SK-N-SH (cell line): ENCODE data around the gene LRRC40. TPM values are rescaled to one million over a fixed set of nuclear protein-coding genes. Genes with fewer than 3 reads are reported as not detected.

Experiments
- CTCF ChIA-PET: fragments of 300-600, 350-600 bp; formaldehyde crosslinking; extraction: SDS; loops from one replicate; lab custom pipeline; 2021; lab: Yijun Ruan, JAX
- POLR2A ChIA-PET: fragments of 350-600 bp; sonication (Branson Sonifier 250); formaldehyde crosslinking; extraction: SDS; loops from one replicate; lab custom pipeline; 2020; ENCODE audit warnings: antibody characterized with exemption, inconsistent platforms; lab: Yijun Ruan, JAX
- DNase-seq: peaks from one replicate; pipeline ENCODE4 v3.0.0; 2012
- H2AFZ ChIP-seq: fragments of 200-600 bp; sonication (generic); 2 replicates; pipeline ENCODE4 v1.8.1; 2016; ENCODE audit warnings: antibody characterized with exemption, mild to moderate bottlenecking, low read depth
- H3F3A ChIP-seq: fragments of 200-600 bp; sonication (generic); replicated peaks from 2 replicates; pipeline ENCODE3; 2016; ENCODE audit warnings: antibody characterized with exemption, mild to moderate bottlenecking; ENCODE audit not compliant: insufficient read depth
- H3K27ac ChIP-seq, 2 experiments: fragments of 200-500 bp in 1 of 2; fragments of 200-600 bp in 1 of 2; sonication (Bioruptor generic) in 1 of 2; sonication (generic), shearing (Covaris generic) in 1 of 2; 2 replicates each; pipeline versions ENCODE4 v1.5.1 to v1.6.1; 2014 to 2016; ENCODE audit warnings: low read depth in 2 of 2, inconsistent platforms in 1 of 2, low read length in 1 of 2, mild to moderate bottlenecking in 1 of 2, mixed read lengths in 1 of 2
- H3K27me3 ChIP-seq: fragments of 200-600 bp; sonication (generic), shearing (Covaris generic); 2 replicates; pipeline ENCODE4 v1.6.1; 2016; ENCODE audit warnings: mixed run types; ENCODE audit not compliant: insufficient read depth
- H3K36me3 ChIP-seq, 2 experiments: fragments of 200-500 bp in 1 of 2; fragments of 200-600 bp in 1 of 2; sonication (Bioruptor generic) in 1 of 2; sonication (generic) in 1 of 2; replicated peaks in 1 of 2; 2 replicates each; pipeline versions ENCODE3 to v1.5.1; 2014 to 2016; ENCODE audit warnings: low read length in 1 of 2, mild to moderate bottlenecking in 1 of 2; ENCODE audit not compliant: insufficient read depth in 2 of 2, control insufficient read depth in 1 of 2
- H3K4me1 ChIP-seq, 2 experiments: fragments of 200-500 bp in 1 of 2; fragments of 200-600 bp in 1 of 2; sonication (Bioruptor generic) in 1 of 2; sonication (generic), shearing (Covaris generic) in 1 of 2; 2 replicates each; pipeline versions ENCODE4 v1.5.1 to v1.6.1; 2014 to 2016; ENCODE audit warnings: low read depth in 1 of 2, low read length in 1 of 2, mixed run types in 1 of 2; ENCODE audit not compliant: insufficient read depth in 2 of 2, control insufficient read depth in 1 of 2
- H3K4me2 ChIP-seq: fragments of 200-600 bp; sonication (generic), shearing (Covaris generic); 2 replicates; pipeline ENCODE4 v1.6.1; 2017; ENCODE audit warnings: mixed run types
- H3K4me3 ChIP-seq, 2 experiments: fragments of 200-500 bp in 1 of 2; fragments of 200-600 bp in 1 of 2; sonication (Bioruptor generic) in 1 of 2; sonication (generic), shearing (Covaris generic) in 1 of 2; 2 replicates each; pipeline versions ENCODE4 v1.5.1 to v1.8.1; 2014 to 2016; ENCODE audit warnings: low read depth in 2 of 2, inconsistent platforms in 1 of 2, low read length in 1 of 2, mild to moderate bottlenecking in 1 of 2, mixed read lengths in 1 of 2, moderate library complexity in 1 of 2
- H3K79me2 ChIP-seq: fragments of 200-600 bp; sonication (generic); 2 replicates; pipeline ENCODE4 v1.8.1; 2017; ENCODE audit warnings: mild to moderate bottlenecking; ENCODE audit not compliant: insufficient read depth
- H3K9ac ChIP-seq: fragments of 200-600 bp; sonication (generic); 2 replicates; pipeline ENCODE4 v1.6.1; 2017; ENCODE audit warnings: mixed run types
- H3K9me2 ChIP-seq: fragments of 200-600 bp; sonication (generic); 2 replicates; pipeline ENCODE4 v1.6.1; 2017; ENCODE audit warnings: mixed run types
- H3K9me3 ChIP-seq: fragments of 200-600 bp; sonication (generic); 2 replicates; pipeline ENCODE4 v1.6.1; 2017; ENCODE audit warnings: mixed run types, mild to moderate bottlenecking, moderate library complexity
- H4K20me1 ChIP-seq: fragments of 200-600 bp; sonication (generic); 2 replicates; pipeline ENCODE4 v1.6.1; 2017; ENCODE audit warnings: mild to moderate bottlenecking, mixed run types; ENCODE audit not compliant: insufficient read depth
- CHD2 ChIP-seq: fragments of 150-350 bp; IDR thresholded peaks from 2 replicates; pipeline ENCODE4 v1.6.1; 2018; ENCODE audit warnings: low read length; ENCODE audit not compliant: partially characterized antibody
- EP300 ChIP-seq, 2 experiments: IDR thresholded peaks; 2 replicates each; pipeline versions ENCODE4 v1.4.0 to v1.6.1; 2012; ENCODE audit warnings: borderline replicate concordance in 1 of 2, low read depth in 1 of 2, low read length in 1 of 2
- FOSL2 ChIP-seq: IDR thresholded peaks from 2 replicates; pipeline ENCODE4 v1.4.0; 2012; ENCODE audit warnings: low read depth, mild to moderate bottlenecking, moderate library complexity, borderline replicate concordance
- GATA2 ChIP-seq: sonication (generic); formaldehyde crosslinking; IDR thresholded peaks from 2 replicates; pipeline ENCODE4 v1.5.0; 2020; ENCODE audit warnings: mild to moderate bottlenecking, missing genetic modification reagents
- JUND ChIP-seq: IDR thresholded peaks from 2 replicates; pipeline ENCODE4 v1.4.0; 2012
- MEF2A ChIP-seq: IDR thresholded peaks from 2 replicates; pipeline ENCODE4 v1.4.0; 2012; ENCODE audit warnings: low read depth, borderline replicate concordance
- NRF1 ChIP-seq: IDR thresholded peaks from 2 replicates; pipeline ENCODE4 v1.6.1; 2012; ENCODE audit warnings: low read depth, mild to moderate bottlenecking, low read length
- POLR2AphosphoS5 ChIP-seq: IDR thresholded peaks from 2 replicates; pipeline ENCODE4 v1.6.1; 2012; ENCODE audit warnings: low read depth, low read length
- RFX5 ChIP-seq: IDR thresholded peaks from 2 replicates; pipeline ENCODE4 v1.6.1; 2012; ENCODE audit warnings: mild to moderate bottlenecking, improper control_type of control experiment, low read length
- SMC3 ChIP-seq: IDR thresholded peaks from 2 replicates; pipeline ENCODE4 v1.6.1; 2012; ENCODE audit warnings: low read depth, low read length, improper control_type of control experiment
- YY1 ChIP-seq: IDR thresholded peaks from 2 replicates; pipeline ENCODE4 v1.4.0; 2012; ENCODE audit warnings: low read depth, mild to moderate bottlenecking
- WGBS: methylation state at CpG from one replicate; pipeline ENCODE4 v1.1.6; 2017; ENCODE audit warnings: low lambda C conversion rate; 5-methylcytosine and 5-hydroxymethylcytosine counted together
- polyA plus RNA-seq, 3 experiments: library from polyadenylated mRNA; depleted of rRNA; stranded (reverse); fragments of >200 nt; gene quantifications; 2 replicates each; pipeline ENCODE4 v1.2.3, GENCODE V29; 2012
- TF ChIP-seq, protein P1 (sequence below): IDR thresholded peaks from 2 replicates; pipeline ENCODE4 v1.6.1; 2012; ENCODE audit warnings: mild to moderate bottlenecking, low read depth, low read length, moderate library complexity
- TF ChIP-seq, protein P2 (sequence below): IDR thresholded peaks from 2 replicates; pipeline ENCODE4; 2012
- TF ChIP-seq, protein P3 (sequence below): IDR thresholded peaks from 2 replicates; pipeline ENCODE4 v1.4.0; 2012; ENCODE audit warnings: low read depth
- TF ChIP-seq, protein P4 (sequence below): fragments of 150-350 bp; IDR thresholded peaks from 2 replicates; pipeline ENCODE4 v1.6.1; 2016; ENCODE audit warnings: mild to moderate bottlenecking, low read depth, low read length
- TF ChIP-seq, protein P5 (sequence below): IDR thresholded peaks from 2 replicates; pipeline ENCODE4 v1.4.0; 2012; ENCODE audit warnings: low read depth, borderline replicate concordance

Gene LRRC40
- polyA plus RNA-seq, 1 of the 3 experiments (the other 2 are of a cell fraction): 5.6 TPM

DNA sequence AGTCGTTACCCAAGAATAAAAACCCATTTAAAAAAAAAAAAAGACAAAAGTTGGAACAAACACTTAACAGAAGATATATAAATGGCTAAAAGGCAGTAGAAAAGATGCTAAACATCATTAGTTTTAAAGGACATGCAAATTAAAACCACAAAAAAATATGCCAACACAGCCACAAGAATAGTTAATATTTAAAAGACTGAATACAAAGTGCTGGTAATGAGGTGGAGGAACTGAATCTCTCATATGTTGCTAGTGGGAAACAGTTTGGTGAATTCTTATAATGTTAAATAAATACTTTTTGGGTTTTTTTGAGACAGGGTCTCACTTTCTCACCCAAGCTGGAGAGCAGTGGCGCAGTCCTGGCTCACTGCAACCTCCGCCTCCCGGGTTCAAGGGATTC, 10.0 kb downstream of the LRRC40 start:
- CTCF ChIA-PET: no interaction called here
- Histone ChIP-seq H3K36me3 (peaks cover 0 to 4% of the 10 kb centered on the region in 2 experiments), H4K20me1 (no peaks in the 10 kb centered on the region), H3K27me3 (no peaks in the 10 kb centered on the region), H3K9me2 (no peaks in the 10 kb centered on the region), H3K4me3 (no peak overlapping the region), H2AFZ (no peak overlapping the region), H3K9me3 (no peaks in the 10 kb centered on the region), H3K27ac (no peak overlapping the region), H3K4me2 (no peak overlapping the region), H3K79me2 (peaks cover 94% of the 10 kb centered on the region), H3F3A (peaks cover 3% of the 10 kb centered on the region), H3K4me1 (no peaks in the 10 kb centered on the region; a peak in 1 of 4 replicates), H3K9ac (no peak overlapping the region)
- WGBS: 95% methylated on average over 4 of the region's 4 CpGs
- no peak for TF ChIP-seq GATA2 (CRISPR knock-in tag)
- TF ChIP-seq, protein P1, sequence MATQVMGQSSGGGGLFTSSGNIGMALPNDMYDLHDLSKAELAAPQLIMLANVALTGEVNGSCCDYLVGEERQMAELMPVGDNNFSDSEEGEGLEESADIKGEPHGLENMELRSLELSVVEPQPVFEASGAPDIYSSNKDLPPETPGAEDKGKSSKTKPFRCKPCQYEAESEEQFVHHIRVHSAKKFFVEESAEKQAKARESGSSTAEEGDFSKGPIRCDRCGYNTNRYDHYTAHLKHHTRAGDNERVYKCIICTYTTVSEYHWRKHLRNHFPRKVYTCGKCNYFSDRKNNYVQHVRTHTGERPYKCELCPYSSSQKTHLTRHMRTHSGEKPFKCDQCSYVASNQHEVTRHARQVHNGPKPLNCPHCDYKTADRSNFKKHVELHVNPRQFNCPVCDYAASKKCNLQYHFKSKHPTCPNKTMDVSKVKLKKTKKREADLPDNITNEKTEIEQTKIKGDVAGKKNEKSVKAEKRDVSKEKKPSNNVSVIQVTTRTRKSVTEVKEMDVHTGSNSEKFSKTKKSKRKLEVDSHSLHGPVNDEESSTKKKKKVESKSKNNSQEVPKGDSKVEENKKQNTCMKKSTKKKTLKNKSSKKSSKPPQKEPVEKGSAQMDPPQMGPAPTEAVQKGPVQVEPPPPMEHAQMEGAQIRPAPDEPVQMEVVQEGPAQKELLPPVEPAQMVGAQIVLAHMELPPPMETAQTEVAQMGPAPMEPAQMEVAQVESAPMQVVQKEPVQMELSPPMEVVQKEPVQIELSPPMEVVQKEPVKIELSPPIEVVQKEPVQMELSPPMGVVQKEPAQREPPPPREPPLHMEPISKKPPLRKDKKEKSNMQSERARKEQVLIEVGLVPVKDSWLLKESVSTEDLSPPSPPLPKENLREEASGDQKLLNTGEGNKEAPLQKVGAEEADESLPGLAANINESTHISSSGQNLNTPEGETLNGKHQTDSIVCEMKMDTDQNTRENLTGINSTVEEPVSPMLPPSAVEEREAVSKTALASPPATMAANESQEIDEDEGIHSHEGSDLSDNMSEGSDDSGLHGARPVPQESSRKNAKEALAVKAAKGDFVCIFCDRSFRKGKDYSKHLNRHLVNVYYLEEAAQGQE: no peak
- no peak for TF ChIP-seq YY1
- TF ChIP-seq, protein P2, sequence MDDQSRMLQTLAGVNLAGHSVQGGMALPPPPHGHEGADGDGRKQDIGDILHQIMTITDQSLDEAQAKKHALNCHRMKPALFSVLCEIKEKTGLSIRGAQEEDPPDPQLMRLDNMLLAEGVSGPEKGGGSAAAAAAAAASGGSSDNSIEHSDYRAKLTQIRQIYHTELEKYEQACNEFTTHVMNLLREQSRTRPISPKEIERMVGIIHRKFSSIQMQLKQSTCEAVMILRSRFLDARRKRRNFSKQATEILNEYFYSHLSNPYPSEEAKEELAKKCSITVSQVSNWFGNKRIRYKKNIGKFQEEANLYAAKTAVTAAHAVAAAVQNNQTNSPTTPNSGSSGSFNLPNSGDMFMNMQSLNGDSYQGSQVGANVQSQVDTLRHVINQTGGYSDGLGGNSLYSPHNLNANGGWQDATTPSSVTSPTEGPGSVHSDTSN: no peak
- TF ChIP-seq, protein P3, sequence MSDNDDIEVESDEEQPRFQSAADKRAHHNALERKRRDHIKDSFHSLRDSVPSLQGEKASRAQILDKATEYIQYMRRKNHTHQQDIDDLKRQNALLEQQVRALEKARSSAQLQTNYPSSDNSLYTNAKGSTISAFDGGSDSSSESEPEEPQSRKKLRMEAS: no peak
- TF ChIP-seq MEF2A: no peak
- TF ChIP-seq POLR2AphosphoS5: no peak
- TF ChIP-seq, protein P4, sequence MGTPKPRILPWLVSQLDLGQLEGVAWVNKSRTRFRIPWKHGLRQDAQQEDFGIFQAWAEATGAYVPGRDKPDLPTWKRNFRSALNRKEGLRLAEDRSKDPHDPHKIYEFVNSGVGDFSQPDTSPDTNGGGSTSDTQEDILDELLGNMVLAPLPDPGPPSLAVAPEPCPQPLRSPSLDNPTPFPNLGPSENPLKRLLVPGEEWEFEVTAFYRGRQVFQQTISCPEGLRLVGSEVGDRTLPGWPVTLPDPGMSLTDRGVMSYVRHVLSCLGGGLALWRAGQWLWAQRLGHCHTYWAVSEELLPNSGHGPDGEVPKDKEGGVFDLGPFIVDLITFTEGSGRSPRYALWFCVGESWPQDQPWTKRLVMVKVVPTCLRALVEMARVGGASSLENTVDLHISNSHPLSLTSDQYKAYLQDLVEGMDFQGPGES: no peak
- TF ChIP-seq EP300 (IDR thresholded peaks at IDR 0.05; ENCODE audit: borderline replicate concordance in 1 of 2, low read depth in 1 of 2, low read length in 1 of 2): no peak
- TF ChIP-seq SMC3: no peak
- no peak for TF ChIP-seq JUND
- TF ChIP-seq FOSL2: no peak
- TF ChIP-seq RFX5: no peak
- TF ChIP-seq NRF1: no peak
- TF ChIP-seq, protein P5, sequence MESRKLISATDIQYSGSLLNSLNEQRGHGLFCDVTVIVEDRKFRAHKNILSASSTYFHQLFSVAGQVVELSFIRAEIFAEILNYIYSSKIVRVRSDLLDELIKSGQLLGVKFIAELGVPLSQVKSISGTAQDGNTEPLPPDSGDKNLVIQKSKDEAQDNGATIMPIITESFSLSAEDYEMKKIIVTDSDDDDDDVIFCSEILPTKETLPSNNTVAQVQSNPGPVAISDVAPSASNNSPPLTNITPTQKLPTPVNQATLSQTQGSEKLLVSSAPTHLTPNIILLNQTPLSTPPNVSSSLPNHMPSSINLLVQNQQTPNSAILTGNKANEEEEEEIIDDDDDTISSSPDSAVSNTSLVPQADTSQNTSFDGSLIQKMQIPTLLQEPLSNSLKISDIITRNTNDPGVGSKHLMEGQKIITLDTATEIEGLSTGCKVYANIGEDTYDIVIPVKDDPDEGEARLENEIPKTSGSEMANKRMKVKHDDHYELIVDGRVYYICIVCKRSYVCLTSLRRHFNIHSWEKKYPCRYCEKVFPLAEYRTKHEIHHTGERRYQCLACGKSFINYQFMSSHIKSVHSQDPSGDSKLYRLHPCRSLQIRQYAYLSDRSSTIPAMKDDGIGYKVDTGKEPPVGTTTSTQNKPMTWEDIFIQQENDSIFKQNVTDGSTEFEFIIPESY: no peak
- TF ChIP-seq CHD2: no peak
- POLR2A ChIA-PET: no interaction called here
- no peak for DNase-seq
